NOMO-1 (cell line): Measurements from ENCODE around the gene UVSSA.
"Not testable (repeated sequence)": the region's sequence is repeated elsewhere in the genome, so short reads cannot be mapped to it uniquely, and the experiment has no call there.

Experiments used
- DNase-seq, 2 experiments: peaks; one replicate each; lab custom pipeline; 2025; ENCODE audit not compliant: unreplicated experiment in 2 of 2; lab: John Stamatoyannopoulos, UW

The UVSSA gene

DNA sequence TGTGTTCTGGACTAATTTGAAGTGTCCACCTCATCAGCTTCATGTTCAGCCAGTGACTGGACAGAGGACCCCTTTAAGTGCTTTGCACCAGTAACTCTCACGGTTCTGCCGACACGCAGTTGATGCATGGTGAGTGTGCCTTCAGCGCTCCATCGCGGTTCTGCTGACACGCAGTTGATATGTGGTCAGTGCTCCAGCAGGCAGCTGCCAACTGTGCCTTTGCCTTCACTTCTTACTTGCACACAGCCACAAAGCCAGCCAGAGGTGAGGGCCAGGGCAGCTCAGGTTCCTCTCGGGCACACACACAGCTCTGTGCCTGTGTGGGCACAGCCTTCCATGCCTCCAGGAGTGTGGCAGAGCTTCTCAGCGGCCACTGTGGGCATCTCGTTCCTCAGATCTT, 46.9 kb downstream of the UVSSA start:
- DNase-seq, result no peak

DNA sequence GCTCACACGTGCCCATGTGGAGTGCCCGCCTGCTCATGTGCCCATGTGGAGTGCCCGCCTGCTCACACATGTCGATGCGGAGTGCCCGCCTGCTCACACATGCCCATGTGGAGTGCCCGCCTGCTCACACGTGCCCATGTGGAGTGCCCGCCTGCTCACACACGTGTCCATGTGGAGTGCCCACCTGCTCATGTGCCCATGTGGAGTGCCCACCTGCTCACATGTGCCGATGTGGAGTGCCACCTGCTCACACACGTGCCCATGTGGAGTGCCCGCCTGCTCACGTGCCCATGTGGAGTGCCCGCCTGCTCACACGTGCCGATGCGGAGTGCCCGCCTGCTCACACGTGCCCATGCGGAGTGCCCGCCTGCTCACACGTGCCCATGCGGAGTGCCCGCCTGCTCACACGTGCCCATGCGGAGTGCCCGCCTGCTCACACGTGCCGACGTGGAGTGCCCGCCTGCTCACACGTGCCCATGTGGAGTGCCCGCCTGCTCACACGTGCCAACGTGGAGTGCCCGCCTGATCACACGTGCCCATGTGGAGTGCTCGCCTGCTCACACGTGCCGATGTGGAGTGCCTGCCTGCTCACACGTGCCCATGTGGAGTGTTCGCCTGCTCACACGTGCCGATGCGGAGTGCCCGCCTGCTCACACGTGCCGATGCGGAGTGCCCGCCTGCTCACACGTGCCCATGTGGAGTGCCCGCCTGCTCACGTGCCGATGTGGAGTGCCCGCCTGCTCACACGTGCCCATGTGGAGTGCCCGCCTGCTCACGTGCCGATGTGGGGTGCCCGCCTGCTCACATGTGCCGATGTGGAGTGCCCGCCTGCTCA, 47.8 kb downstream of the UVSSA start:
- not testable (repeated sequence) for DNase-seq

DNA sequence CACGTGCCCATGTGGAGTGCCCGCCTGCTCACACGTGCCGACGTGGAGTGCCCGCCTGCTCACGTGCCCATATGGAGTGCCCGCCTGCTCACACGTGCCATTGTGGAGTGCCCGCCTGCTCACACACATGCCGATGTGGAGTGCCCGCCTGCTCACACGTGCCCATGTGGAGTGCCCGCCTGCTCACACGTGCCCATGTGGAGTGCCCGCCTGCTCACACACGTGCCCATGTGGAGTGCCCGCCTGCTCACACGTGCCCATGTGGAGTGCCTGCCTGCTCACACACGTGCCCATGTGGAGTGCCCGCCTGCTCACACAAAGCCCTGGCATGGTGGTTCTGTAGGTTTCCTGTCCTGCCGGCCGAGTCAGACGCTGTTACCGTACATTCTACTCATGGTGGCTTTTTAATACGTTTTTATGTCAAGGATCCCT, 48.4 kb downstream of the UVSSA start:
- DNase-seq, result not testable (repeated sequence)

DNA sequence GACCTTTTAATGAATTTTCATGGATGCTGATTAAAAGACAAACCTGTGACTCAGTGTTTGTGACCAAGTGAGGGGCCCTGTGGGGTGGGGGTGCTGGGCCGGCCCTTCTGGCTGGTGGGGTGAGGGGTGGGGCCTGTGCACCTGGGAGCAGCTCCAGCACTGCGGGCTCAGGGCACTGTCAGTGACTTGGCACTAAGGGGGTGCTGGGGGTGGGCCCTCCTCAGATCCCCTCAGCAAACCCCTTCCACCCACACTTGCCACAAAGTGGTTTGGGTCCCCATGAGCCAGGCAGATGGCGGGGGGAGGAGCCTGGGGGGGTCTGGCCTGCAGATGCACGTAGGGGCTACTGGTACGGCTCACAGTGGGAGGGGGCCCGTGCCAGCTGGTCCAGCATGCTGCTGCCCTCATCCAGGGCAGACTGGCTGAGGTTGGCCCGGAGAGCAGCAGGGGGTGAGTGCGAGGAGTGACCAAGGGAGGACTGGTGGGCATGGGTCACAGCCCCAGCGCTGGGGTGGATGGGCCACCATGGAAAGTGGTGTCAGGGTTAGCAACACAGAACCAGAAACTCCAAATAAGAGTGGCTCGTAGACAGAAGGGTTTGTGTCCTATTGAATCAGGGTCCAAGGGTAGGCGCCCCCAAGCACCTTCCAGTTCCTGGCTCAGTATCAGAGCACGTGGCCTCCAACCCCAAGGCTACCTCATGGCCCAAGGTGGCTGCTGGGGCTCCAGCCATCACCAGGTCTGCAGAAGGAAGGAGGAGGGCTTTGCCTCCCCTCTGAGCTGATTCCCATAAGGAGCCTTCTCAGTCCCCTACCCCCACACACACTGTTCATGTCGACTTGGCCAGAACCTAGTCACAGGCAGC, 49.2 kb downstream of the UVSSA start:
- no peak for DNase-seq

DNA sequence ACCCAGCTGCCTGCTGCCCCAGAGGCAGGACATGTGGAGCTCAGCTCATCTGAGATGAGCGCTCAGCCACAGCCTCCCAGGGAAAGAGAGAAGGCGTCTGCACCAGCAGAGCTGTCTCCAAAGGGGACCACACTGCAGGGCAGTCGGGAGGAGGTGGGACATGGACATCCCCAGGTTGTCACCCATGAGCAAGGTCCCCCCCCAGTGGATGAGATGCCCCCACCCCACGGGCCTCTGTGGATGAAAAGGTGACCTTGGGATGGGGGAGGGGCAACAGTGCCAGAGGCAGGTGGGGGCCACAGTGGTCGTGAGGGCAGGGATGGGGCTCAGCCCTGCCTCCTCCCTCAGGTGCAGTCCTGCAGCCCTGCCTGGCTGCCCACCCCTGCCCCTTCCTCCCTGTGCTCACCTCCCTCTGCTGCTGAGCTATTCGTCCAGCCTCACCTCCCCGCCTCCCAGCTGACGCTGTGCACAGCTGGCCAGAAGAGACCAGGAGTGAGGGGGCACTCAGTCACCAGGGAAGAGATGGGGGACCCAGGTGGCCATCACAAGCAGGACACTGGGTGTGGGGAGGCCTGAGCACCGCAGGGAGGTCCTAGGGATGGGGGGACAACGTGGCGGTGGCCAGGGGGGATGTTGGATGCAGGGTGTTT, 49.9 kb downstream of the UVSSA start:
- DNase-seq, result no peak

DNA sequence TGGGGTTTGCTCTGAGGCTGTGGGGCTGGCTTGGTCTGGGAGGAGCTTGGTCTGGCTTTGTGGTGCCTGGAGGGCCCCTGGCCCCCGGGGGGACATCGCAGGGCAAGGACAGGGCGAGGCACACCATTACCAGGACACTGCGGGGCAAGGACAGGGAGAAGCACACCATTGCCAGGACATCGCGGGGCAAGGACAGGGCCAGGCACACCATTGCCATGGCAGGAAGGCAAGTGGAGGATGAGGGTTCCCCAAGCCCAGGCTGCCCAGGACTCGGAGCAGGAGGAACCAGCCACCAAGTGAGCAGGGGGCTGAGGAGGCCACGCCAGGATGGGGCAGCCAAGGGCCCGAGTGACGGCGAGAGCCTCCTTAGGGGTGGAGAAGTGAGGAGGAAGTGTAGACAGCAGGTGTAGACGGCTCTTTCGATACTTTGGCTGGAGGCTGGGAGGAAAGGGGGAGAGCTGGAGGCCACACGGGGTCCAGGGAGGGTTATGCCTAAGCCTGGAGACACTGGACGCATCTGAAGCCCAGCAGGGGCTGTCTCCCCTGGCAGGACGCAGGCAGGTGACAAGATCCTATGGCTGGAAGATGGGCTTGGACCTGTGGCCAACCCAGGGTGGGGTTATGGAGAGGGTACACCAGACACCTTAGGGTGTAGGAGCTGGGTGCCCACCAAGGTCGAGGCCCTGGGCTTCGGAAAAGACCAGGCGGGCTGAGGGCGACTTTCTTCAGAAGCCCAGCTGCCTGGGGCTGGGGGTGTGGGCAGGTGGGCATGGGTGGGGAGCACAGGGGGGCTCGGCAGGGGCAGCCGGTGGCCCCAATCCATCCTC, 51.9 kb downstream of the UVSSA start:
- DNase-seq, result no peak

DNA sequence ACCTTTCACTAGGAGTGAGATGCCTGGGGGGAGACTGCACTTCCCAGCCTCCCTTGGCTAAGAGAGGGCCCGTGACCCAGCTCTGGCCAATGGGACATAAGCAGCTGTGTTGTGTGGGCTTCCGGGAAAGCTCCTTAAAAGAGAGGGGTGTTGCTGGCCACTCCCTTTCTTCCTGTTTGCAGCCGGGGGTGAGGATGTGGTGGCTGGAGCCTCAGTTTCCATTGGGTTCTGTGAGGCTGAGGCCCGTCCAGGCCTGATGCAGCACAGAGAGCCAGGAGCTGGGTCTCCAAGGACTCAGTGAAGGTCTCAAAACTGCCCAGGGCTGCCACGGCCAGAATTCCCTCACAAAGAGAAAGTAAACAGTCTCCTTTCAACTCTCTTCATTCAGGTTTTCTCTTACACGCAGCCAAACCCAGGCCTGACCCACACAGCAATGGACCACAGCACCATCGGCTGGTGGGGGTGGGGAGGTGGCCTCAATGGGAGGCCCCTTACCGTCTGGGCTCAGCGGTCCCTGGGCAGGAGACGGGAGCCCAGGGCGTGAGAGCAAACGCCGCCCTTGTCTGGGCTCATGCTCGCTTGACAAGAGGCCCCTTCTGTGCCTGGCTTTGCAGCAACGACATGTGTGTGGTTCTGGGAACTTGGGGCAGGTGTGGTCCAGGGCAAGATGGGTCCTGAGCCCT, 52.6 kb downstream of the UVSSA start:
- DNase-seq, result no peak

DNA sequence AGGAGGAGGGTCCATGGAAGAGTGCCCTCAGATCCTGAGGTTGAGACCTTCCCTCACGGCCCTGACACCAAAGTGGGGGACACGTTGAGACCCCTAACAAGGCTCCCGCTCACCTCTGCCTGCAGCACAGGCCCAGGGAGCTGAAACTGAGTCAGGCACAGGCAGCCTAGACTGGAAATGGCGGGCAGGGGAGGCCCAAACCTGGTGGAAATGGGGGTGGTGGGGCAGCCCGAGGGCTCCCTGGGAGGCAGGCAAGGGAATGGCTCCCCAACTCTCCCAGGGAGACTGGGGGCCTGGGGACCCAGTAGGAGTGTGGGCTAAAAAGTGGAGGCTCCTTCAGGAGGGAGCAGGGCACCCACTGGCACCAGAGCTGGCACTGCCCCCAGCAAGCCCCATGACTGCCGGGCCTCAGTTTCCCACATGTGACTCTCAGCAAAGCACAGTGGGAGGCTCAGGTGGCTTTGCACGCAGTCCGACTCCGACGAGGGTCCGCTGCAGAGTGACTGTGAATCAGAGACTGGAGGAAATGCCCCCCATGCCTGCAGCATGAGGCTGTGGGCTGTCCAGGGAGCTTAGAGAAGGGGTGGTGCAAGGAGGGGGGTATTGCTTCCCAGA, 53.3 kb downstream of the UVSSA start:
- DNase-seq, result no peak

DNA sequence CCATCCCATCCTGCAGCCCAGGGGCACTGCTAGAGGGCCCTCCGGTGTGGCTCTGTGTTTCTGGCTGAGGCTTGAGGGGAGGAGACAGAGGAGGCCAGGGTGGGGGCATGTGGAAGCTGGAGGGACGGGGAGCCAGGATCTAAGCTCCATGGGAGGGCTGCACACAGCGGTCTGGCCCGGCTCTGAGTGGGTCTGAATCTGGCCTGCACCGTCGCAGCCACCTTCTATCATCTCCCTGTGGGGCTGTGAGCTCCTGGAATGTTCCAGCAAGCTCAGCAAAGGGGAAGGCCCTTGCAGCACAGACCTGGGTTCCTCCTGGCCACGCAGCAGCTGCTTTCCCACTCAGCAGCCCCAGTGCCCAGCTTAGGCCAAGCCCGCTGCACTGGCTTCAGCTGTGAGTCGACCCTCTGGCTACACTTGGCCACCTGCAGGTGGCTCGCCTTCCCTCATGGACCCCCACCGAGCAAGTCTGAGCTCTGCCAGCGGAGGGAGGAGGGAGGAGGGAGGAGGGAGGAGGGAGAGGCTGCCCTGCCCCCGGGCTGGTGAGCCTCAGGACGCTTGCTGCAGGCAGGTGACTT, 53.9 kb downstream of the UVSSA start:
- DNase-seq, result no peak

DNA sequence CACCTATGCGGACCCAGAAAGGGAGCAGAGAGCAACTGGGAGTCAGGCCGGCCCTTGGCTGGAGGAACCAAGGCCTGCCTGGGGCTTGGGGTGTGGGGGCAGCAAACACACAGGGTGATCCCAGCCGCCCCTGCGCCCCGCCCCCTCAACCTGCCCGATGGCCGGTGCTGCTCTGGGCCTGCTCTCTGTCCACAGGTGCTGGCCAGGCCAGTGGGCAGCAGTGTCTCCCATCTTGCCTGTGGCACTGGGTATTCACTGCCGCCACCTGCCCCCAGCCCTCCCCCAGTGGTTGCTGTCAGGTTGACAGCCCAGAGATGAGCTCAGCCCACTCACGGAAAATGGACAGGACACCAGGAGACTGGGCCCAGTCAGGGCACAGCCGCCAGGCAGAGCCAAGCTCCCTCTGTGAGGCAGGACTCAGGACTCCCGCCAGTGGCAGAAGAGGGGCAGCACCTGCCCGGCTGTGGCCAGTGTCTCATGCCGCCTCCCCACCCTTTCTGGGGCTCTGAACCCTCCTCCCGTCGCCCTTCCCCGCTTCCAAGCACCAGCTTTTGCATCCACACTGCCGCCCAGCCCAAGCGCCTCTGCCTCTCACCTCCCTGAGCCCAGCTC, 54.5 kb downstream of the UVSSA start:
- DNase-seq, result no peak

DNA sequence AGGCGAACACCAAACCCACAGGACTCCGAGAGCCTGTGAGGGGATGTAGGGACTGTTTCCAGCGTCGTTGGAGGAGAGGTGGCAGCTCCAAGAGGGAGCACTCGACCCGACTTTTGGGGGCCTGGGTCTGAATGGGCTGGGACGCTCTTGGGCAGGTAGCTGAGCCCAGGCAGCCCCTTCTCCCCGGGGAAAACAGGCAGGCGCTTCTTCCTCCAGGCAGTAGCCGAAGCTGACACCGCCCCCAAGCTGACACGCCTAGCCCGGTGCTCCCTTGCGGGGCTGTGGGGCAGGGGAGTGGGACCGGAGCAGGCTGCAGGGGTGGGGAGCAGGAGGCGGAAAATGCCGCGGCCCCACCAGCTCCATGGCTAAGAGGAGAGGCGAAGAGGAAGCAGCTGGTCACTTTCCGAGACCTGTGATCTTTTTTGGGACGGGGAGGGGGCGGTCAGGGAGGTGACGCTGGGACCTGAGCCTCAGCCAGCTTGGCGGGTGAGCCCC, 55.1 kb downstream of the UVSSA start:
- DNase-seq, result no peak

DNA sequence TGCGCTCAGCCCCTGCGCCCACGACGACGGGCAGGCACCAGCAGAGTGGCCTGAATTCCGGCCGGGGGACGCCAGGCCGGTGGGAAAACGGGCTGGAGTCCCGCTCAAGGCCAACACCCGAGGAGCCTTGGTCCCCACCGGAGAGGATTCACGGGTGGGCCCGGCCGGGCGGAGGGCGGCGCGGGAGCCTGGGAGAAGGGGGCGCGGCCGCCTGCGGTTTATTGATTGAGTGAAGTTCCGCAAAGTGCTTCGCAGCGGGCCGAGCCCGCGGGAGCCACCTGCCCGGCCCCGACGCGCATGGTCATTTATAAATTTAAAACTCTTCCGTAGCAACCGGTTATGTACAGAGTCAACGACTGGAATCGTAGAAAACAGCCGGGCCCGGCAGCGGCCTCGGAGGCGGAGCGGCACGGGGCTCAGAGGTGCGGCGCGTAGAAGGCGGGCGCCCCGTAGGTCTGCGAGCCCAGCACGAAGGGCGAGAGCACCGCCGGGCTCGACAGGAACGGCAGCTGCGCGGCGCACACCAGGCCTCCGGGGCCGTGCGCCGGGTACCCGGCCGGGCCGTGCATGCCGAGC, 55.6 kb downstream of the UVSSA start:
- no peak for DNase-seq

DNA sequence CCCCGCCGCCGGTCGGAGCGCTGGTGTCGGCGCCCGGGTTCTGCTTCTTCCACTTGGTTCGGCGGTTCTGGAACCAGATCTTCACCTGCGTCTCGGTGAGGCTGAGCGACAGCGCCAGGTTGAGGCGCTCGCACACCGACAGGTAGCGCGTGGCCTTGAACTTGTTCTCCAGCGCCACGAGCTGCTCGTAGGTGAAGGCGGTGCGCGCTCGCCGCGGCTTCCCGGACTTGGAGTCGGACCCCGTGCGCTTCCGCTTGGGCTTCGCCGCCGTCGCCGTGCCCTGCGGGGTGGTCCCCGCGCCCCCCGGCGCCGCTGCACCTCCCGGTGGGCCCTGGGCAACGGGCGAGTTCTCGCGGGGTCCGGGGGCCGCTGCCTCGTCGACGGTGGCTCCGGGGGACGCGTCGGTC, 56.2 kb downstream of the UVSSA start:
- no peak for DNase-seq

DNA sequence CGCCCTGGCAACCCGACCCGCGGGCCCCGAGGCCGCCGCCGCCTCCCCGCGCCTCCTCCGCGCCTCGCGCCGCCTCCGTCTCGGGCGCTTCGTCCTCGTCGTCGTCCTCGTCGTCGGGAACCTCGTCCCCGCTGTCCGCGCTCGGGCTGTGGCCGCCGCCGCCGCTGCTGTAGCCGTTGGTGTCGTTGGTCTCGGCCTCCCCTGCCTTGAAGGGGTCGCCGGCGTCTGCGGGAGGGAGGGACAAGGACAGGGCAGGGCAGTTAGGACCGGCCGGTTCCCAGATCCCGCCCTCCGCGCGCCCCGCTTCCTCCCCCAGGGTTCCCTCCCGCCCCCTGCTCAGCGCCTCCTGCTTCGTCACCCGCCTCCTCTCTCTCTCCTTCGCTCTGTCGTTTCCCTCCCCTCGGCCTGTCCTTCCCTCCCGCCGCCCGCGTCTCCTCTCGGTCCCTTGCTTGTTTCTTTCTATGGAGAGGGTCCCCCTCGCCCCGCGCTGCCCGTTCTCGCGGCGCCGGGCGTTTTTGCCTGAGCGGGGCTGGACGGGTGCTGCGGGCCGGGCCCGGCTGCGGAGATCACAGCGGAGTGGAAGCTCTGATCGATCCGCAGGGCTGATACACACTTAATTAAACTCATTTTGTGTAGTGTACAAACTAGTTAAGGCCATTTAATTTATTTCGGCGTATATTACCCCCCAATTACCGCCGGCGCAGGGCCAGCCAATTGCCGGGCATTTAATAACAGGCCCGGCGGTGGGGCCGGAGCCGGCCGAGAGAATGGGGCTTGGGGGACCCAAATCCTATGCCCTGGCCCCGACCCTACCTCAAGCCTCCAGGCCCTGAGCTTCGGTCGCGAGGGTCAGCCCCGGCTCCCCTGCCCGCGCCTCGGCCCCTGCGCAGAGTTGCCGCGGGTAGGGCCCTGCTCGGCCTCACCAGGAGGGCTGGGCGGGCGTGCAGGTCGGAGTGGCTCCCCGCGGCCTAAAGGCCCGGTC, 56.9 kb downstream of the UVSSA start:
- DNase-seq, result no peak

DNA sequence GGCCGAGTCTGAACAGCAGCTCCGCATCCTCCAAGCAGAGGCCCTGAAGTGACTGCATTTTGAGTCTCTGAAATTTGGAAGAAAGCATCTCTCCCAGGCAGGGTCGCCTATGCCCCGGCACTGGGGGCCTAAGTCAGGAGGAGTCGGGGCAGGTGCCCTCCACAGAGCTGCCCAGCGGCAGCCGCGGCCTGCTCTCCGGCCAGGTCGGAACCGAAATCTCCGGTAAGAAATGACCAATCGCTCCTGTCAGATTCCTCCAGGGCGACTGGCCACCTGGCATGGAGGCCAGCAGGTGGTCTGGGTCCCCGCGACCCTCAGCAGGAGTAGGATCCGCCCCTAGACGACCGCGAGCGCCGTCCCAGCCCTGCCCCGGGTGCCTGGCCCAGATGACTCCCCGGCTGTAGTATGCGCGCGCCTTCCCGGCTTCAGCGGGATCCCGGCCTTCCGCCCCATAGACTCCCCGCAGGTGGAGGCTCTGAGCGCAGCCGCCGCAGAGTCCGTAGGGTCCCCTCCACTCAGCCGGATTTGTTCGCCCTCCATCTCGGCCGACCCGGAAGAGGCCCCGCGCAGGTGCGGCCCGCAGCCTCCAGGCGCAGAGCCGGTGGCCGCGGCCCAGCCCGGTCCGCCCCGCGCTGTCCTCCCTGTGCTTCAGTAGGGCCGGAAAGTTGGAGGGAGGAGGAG, 57.7 kb downstream of the UVSSA start:
- DNase-seq, result no peak

DNA sequence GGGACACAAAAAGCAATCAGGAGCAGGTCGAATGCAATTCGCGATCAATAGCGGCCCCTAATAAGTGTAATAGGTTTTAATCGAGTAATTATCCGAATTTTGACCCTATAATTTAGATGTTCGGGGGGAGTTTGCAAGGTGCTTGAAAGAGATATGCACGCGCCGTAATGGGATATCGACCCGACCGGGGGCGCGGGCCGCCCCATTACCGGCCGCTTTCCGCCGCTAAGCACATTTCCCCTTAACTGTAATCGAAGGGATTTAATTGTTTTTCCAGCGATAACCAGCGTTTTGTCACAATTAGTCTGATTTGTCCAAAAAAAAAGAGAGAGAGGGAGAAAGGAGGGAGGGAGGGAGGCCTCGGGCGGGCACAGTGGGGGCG, 58.2 kb downstream of the UVSSA start:
- no peak for DNase-seq
